Measurements from ENCODE around the gene TSPAN11. TPM values are rescaled to one million over a fixed set of nuclear protein-coding genes. Genes with fewer than 3 reads are reported as not detected.
"Not testable (repeated sequence)": the region's sequence is repeated elsewhere in the genome, so short reads cannot be mapped to it uniquely, and the experiment has no call there.

The TSPAN11 gene
- total RNA-seq, 1 experiment from 2014 or later: not detected

GRCh38 chr12:31005944-31006361 lies 79.4 kb downstream of the TSPAN11 start:
- peak; percentile 91 for DNase-seq (ENCODE audit: low read depth)
- in situ Hi-C loops (cut with HindIII; ENCODE audit: low pct_unique_long_range_greater_than_20kb, low sequenced_read_pairs): no loop called here

- in situ Hi-C loops (cut with HindIII; ENCODE audit: low pct_unique_long_range_greater_than_20kb, low sequenced_read_pairs): no loop called here
- DNase-seq (ENCODE audit: low read depth): no peak
Observed at GRCh38 chr12:31006416-31007152, 80.0 kb downstream of the TSPAN11 start.

DNA sequence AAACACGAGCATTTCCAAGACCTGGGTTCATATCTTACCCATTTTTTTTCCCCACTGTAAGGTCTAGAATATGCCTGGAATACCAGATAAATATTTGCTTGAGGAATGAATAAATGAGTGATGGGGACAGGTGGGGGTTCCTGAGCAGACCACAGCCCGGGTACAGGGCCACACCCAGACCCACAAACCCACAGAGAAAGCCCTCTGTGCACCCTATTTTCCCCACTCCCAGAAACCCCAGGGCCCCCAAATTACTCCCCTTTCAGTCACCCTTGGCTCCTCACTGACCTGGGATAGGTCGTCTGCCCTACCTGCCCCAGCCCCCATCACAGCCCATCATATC lies 80.6 kb downstream of the TSPAN11 start:
- in situ Hi-C loops (cut with HindIII; ENCODE audit: low pct_unique_long_range_greater_than_20kb, low sequenced_read_pairs): no loop called here
- DNase-seq (ENCODE audit: low read depth): no peak

GRCh38 chr12:31007636-31008175 lies 81.2 kb downstream of the TSPAN11 start:
- in situ Hi-C loops (cut with HindIII; ENCODE audit: low pct_unique_long_range_greater_than_20kb, low sequenced_read_pairs): no loop called here

DNA sequence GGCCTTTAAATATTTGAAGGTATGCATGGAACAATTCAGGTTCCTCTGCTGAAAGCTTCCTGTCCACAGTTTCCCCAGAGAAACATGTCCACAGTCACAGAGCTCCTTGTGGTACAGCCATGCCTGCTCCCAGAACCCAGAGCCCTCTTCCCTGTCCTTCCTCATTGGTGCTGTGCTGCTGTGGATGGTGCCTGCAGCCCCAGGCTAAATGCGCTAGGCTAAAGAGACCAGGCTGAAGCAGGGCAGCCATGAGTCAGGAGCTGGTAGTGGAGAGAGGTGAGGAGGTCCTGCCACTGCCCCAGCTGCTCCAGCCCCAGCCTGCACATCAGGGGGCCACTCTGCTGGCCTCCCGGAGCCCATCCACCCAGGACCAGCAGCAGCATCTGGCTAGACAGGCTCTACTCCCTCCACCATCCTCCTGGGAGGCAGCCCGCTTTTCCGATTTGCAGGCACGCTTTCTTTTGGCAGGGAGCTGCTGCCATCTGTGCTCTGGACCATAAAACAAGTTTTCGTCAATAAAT lies 81.8 kb downstream of the TSPAN11 start:
- DNase-seq (ENCODE audit: low read depth): no peak
- in situ Hi-C loops (cut with HindIII; ENCODE audit: low pct_unique_long_range_greater_than_20kb, low sequenced_read_pairs): no loop called here

More at GRCh38 chr12:31007636-31008175, 81.2 kb downstream of the TSPAN11 start:
- DNase-seq (ENCODE audit: low read depth): no peak

DNA sequence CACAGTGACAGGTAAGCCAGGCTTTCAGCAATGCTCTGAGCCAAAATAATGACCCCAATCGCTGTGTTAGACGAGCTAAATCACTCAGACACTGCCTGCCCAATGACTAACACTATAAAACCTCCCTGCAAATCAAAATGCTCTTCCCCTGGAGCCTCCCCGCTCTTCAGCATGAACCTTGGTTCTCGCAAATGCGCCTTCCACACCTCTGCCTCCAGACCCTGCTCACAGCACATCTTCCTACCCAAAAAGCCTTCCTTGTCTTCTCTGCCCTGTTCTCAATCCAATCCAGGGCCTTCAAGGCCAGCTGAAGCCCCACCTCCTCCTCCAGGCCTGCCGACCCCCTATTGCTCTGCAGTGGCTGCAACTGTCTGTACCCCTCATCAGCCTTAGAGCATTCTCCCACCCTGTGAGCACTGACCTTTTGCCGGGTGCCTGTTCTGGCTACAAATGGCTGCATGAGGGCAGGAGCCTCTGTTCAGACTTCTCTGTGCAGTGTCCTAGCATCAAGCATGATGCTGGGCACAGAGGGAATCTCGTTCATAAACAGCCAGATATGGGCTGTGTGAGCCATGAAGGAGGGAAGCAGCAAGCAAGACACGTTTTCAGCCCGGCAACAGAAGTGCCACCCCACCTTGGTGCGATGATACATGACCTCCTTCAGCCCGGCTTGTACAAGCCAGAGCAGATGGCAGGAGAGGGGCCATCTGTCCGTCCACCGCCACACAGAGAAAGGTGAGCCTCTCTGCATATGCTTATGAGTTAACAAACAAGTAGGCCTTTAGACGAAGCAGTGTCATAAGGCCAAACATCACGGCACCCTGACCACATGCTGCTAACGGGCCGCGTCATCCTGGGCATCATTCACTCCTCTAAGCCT lies 82.7 kb downstream of the TSPAN11 start:
- no peak for DNase-seq (ENCODE audit: low read depth)
- in situ Hi-C loops (cut with HindIII; ENCODE audit: low pct_unique_long_range_greater_than_20kb, low sequenced_read_pairs): no loop called here

DNA sequence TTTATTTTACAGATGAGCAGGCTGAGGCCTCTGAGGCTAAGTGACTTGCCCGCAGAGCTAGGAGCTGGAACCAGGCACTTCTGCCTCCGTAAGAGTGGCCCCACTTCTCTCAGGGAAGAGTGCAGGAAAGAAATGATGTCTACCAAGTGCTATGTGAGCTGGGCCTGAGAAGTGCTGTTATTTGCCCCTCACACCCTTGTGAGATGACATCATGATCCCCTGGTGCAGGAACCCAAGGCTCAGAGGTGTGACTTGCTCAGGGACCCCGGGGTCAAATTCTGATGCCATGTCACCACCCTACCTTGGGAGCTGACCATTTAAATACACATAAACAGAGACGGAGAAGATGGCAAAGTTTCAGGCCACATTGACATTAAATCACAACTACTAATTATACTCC lies 83.4 kb downstream of the TSPAN11 start:
- DNase-seq (ENCODE audit: low read depth): no peak
- in situ Hi-C loops (cut with HindIII; ENCODE audit: low pct_unique_long_range_greater_than_20kb, low sequenced_read_pairs): no loop called here

DNA sequence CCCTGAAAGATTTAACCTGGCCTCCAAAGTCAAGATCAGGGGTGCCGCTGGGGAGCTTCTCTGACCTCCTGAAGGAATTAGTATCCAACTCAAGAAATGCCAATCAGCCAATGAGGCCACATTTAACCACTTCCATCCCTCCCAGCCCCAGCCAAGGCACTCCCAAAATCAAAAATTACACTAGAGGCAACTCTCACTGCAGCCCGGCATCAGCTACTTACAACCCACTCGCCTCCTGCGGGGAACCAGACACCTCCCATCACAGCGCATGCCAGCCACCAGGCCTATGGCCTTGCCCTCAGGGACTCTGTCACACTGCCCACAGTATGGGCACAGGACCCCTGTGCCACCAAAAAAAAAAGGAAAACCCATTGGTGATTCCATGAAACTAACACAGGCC lies 84.8 kb downstream of the TSPAN11 start:
- in situ Hi-C loops (cut with HindIII; ENCODE audit: low pct_unique_long_range_greater_than_20kb, low sequenced_read_pairs): no loop called here
- no peak for DNase-seq (ENCODE audit: low read depth)

GRCh38 chr12:31011746-31012566 lies 85.4 kb downstream of the TSPAN11 start:
- in situ Hi-C loops (cut with HindIII; ENCODE audit: low pct_unique_long_range_greater_than_20kb, low sequenced_read_pairs): no loop called here
- DNase-seq (ENCODE audit: low read depth): no peak

DNA sequence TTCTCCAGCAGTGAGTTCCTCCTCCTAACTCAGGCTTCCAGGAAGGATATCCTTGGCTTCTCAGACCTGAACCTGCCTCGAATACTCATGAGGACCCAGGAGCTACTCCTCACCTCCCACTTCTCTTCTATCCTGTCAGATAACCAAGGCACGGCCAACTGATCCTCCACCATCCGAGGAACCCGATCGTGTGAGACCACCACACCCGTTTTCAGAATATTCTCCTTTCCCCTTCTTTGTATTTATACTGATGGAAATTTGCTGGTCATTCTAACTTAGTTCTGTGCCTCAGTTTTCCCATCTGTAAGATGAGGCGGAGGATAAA lies 86.0 kb downstream of the TSPAN11 start:
- in situ Hi-C loops (cut with HindIII; ENCODE audit: low pct_unique_long_range_greater_than_20kb, low sequenced_read_pairs); DNase-seq (ENCODE audit: low read depth): not testable (repeated sequence)

DNA sequence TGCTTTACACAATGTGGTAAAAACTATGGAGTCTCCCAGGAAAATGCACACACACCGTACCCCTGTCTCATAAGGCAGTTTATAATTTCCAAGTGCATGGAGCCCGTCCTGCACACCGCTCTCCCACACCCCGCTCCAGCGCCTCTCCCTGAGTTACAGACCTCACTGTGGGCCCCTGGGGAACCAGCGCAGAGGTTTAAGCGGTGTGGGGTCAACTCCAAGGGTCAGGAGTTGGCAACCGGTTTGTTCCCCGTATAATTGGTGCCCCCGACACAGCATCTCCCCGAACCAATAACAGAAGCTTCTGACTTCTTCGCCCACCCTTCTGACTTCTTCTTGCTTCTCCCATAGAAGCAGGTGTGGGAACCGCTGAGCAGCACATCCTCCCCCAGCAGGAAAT lies 88.7 kb downstream of the TSPAN11 start:
- in situ Hi-C loops (cut with HindIII; ENCODE audit: low pct_unique_long_range_greater_than_20kb, low sequenced_read_pairs): no loop called here

DNA sequence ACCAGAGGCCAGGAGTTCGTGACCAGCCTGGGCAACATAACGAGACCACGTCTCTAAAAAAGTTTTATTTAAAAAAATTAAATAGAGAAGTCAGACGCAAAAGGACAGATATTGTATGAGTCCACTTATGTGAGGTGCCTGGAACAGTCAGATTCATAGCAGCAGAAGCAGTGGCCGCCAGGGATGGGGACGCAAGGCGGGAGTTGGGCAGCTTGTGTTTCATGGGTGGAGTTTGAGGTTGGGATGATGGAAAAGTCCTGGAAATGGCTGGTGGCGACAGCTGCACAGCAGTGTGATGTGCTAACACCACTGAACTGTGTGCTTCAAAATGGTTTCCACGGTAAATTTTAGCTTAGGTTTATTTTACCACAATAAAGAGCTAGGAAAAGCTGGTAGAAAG lies 89.5 kb downstream of the TSPAN11 start:
- no peak for DNase-seq (ENCODE audit: low read depth)
- in situ Hi-C loops (cut with HindIII; ENCODE audit: low pct_unique_long_range_greater_than_20kb, low sequenced_read_pairs): no loop called here

More for the DNA sequence above, 88.7 kb downstream of the TSPAN11 start:
- DNase-seq (ENCODE audit: low read depth): no peak

GRCh38 chr12:31017535-31017934 lies 91.0 kb downstream of the TSPAN11 start:
- in situ Hi-C loops (cut with HindIII; ENCODE audit: low pct_unique_long_range_greater_than_20kb, low sequenced_read_pairs): no loop called here
- no peak for DNase-seq (ENCODE audit: low read depth)

- in situ Hi-C loops (cut with HindIII; ENCODE audit: low pct_unique_long_range_greater_than_20kb, low sequenced_read_pairs): no loop called here
- DNase-seq (ENCODE audit: low read depth): no peak
Observed at GRCh38 chr12:31018106-31018789, 91.7 kb downstream of the TSPAN11 start.

DNA sequence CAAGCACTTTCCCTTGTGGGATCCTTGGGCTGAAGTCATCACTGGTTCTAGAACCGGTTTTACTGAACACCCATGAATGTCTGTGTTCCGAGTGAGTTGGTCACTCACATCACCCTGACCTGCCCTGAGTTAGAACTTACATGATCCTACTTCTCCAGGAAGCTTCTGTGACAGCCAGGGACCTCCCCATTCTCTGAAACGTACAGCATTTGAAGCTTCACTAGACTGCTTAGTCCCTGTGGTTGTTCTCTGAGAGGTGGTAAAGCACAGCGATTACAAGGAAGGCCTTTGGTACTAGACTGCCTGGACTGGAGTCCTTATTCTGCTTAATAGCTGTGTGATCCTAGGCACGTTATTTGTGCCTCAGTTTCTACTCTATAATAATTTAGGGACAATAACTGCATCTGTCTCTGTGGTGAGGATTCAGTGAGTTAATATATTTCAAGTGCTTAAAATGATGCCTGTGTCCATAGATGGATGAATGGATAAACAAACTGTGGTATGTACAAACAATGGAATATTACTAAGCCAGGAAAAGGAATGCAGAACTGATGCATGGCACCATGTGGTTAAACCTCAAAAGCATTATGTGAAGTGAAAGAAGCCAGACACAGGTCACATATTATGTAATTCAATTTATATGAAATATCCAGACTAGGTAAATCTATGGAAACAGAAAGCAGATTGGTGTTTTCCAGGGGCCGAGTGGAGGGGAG lies 92.4 kb downstream of the TSPAN11 start:
- DNase-seq (ENCODE audit: low read depth): no peak
- in situ Hi-C loops (cut with HindIII; ENCODE audit: low pct_unique_long_range_greater_than_20kb, low sequenced_read_pairs): no loop called here

DNA sequence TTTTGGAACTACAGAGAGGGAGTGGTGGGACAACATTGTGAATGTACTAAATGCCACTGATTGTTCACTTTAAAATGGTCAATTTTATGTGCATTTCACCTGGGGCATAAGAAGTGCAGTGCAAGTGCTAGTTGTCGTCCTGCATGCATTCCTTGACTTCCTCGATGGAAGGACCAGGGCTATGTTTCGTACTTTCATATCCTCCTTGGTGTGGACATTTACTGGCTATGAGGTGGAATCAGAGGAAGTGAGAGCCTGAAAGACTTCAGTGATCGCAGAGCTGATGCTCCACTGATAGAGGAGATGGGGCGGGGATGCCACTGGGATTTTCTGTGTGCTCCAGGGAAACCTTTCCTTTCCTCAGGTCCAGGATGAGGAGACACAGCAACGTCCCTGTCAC lies 93.0 kb downstream of the TSPAN11 start:
- in situ Hi-C loops (cut with HindIII; ENCODE audit: low pct_unique_long_range_greater_than_20kb, low sequenced_read_pairs): no loop called here
- no peak for DNase-seq (ENCODE audit: low read depth)

DNA sequence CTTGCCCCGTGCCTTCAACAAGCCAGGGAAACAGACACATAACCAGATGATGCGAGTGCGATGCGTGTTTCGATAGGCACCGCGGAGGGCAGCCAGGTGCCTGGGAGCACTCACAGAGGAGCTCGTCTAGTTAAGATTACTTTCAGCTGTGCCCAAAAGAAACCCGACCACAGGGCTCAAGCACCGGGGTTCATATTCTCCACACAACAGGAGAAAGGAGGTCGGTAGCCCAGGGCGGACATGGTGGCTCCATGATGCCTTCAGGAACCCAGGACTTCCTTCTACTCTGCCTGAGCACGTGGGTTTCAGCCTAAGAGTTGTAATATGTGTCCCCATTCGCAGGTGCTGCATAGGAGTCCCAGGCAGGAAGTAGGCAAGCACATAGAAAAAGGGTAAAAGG lies 93.4 kb downstream of the TSPAN11 start:
- DNase-seq (ENCODE audit: low read depth): no peak
- in situ Hi-C loops (cut with HindIII; ENCODE audit: low pct_unique_long_range_greater_than_20kb, low sequenced_read_pairs): no loop called here
